Inflammatory macrophage treated with lipopolysaccharide for 1 hour (primary cell): Measurements from ENCODE around the gene SMPD4.
"Not testable (repeated sequence)": the region's sequence is repeated elsewhere in the genome, so short reads cannot be mapped to it uniquely, and the experiment has no call there.

Experiments used
- DNase-seq, 2 donors: peaks; one replicate each; pipeline ENCODE4 v3.0.0-alpha.2; 2020 to 2022

The SMPD4 gene

DNA sequence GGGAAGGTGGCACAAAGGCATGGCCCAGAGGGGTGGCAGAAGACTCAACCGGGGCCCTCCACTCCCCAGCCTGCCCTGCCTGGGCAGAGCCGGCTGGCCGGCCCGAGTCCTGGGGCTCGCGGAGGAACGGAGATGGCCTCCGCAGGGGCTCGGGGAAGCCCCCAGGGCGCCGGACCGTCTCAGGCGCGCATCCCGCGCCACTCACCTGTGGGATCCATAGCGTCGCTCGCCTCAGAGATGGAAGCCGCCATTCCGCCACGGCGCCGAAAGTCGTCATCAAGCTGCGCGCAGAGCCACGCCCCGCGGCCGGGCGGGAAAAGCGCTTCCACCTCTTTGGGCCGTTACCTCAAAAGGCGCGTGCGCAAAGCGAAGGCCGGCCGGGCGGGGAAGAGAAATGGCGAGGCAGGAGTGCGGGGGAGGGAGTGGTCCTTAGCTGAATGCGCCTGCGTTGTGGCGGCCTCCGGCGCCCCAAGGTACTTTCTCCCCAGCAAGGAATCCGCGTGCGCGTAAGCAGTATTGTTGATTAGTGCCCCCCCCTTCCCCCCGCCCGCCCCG, at the start of gene SMPD4:
Gene SMPD4, minus strand, starts transcription at position 278 of the 555 bp plus-strand sequence. CDS start 5,010 bp downstream, outside the sequence.
- peak; percentile 93 to 98 for DNase-seq

- not testable (repeated sequence) for DNase-seq
Measured at GRCh38 chr2:130230907-130231306, 49.5 kb upstream of the SMPD4 start.

GRCh38 chr2:130230376-130230775, 49.0 kb upstream of the SMPD4 start:
- not testable (repeated sequence) for DNase-seq

- DNase-seq, result peak in 1 of 2 donors; percentile 3
Measured at GRCh38 chr2:130229161-130229510, 47.7 kb upstream of the SMPD4 start.

DNA sequence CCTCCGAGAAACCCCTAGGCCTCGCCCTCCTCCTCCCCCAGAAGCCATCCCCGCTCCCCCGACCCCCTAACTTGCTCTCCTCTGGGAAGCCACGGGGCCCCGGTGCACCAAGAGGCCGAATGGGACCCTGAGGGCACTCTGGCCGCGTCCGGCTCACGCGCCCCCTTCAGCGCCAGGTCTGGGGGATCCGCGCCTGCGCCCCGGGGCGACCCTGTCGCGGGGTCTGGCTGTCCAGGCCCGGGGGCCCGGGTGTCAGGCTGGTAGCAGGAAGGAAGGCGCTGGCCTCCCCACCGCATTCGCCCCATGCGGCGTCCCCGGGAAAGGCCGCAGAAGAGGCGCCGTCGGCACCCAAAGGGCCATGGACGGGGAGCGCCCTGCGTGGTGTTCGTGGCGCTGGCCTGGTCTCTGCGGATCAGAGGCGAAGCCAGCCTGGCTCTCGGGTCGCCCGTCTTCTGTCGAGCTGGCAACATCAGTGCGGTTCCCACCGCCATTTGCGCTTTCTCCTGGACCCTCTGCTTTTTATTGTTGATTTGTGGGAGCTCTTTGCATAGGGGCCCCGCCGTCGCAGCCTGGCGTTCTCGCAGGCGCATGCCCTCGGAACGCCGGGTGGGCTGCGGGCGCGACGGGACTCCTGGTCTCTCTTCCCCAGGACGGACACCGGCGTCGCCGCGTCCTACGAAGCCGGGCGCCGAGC, 47.2 kb upstream of the SMPD4 start:
- not testable (repeated sequence) for DNase-seq

- DNase-seq, result not testable (repeated sequence)
Measured at GRCh38 chr2:130228005-130228404, 46.6 kb upstream of the SMPD4 start.

GRCh38 chr2:130222523-130222922, 41.1 kb upstream of the SMPD4 start:
- DNase-seq, result not testable (repeated sequence)

DNA sequence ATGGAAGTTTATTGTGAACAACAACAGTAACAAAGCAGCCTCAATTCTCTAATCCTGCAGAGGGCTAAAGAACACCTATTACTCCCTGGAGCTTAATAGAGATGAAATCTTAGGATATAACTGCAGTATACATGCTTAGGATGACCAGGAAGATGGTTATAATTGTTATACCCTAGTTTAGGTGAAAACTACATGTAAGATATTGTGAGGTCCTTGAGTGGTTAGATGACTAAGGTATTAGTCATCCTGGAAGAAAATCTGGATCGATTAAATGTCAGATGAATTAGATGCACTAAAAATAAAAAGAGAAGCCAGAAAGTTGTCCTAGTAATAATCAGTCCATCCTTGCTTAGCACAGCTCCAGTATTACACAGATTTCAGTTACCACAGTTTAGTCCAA, 39.1 kb upstream of the SMPD4 start:
- not testable (repeated sequence) for DNase-seq

DNA sequence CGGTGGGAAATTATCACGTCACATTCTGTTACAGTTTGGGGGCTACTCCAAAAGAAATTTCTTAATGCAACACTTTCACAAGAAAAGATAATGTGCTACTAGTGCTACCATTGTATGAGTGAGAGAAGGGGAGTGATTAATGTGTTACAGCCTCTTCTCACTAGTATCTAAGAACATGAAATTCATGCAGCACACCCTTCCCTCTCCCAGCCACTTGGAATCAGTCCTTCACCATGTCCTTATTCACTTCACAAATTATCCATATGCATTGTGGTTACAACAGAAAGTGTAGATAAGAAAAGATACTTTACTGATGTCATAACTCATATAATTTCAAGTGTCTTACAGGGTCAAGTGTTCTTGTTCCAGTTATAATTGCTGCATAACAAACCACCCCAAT, 37.7 kb upstream of the SMPD4 start:
- DNase-seq, result not testable (repeated sequence)

- DNase-seq, result not testable (repeated sequence)
Measured at GRCh38 chr2:130207051-130207450, 25.6 kb upstream of the SMPD4 start.

GRCh38 chr2:130203150-130203549, 21.7 kb upstream of the SMPD4 start:
- not testable (repeated sequence) for DNase-seq

DNA sequence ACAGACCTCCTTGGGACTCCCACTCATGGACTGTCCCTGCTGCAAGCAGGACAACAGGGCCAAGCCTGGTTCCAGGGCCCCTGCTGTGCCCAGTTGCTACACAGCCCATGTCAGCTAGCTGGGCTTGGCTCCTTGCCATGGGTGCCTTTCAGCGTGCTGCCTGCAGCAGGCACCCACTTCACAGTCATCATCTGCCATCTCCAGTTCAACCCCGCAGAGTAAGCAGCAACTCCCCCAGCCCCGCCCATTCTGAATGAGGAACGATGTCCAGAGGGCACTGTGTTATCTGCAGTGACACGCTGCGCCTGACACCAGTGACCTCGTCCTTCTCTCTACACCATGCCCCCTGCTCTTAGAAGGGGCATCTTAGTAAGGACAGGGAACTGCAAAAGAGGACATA, 21.1 kb upstream of the SMPD4 start:
- peak; percentile 10 to 21 for DNase-seq

- no peak for DNase-seq
Measured at GRCh38 chr2:130198343-130198742, 16.9 kb upstream of the SMPD4 start, which contains the start of gene TUBA3E. Gene TUBA3E, minus strand, starts transcription at chr2:130198439. Its CDS starts 79 bp downstream, at chr2:130198360.

DNA sequence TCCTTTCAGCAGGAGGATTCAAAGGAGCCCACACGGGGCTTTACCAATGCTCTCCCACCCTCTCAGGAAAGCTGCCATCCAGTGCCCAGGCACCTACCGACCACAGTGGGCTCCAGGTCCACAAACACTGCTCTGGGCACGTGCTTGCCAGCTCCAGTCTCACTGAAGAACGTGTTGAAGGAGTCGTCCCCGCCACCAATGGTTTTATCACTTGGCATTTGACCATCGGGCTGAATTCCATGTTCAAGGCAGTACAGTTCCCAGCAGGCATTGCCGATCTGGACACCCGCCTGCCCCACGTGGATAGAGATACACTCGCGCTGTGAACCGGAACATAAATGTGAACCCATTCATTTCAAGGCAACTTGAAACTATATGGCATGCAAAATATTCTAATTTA, 14.7 kb upstream of the SMPD4 start:
- DNase-seq, result not testable (repeated sequence)

- not testable (repeated sequence) for DNase-seq
Measured at GRCh38 chr2:130195089-130195635, 13.8 kb upstream of the SMPD4 start.

DNA sequence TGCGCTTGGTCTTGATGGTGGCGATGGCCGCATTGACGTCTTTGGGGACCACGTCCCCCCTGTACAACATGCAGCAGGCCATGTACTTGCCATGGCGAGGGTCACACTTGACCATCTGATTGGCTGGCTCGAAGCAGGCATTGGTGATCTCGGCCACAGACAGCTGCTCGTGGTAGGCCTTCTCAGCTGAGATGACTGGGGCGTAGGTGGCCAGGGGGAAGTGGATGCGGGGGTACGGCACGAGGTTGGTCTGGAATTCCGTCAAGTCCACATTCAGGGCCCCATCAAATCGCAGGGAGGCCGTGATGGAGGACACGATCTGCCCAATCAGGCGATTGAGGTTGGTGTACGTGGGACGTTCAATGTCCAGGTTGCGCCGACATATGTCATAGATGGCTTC, 12.4 kb upstream of the SMPD4 start:
- DNase-seq, result not testable (repeated sequence)

GRCh38 chr2:130192451-130192850, 11.0 kb upstream of the SMPD4 start:
- DNase-seq, result not testable (repeated sequence)

DNA sequence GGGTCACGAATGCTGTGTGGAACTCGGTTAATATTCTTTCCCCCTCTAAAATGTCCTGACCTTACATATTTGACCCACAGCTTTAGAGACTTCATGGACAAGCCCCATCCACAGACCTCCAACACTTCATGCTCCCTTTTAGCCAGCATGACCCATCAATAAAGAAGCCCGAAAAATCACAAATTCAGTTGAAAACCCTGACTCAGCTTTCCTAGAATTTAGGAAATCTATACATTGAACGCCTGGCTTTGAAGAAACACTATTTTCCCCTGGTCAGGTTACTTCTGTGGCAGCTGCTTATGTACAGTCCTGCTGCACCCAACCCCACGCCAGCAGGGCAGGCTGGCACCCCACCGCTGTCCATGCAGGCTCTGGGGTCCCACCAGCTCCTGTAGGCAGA, 9.9 kb upstream of the SMPD4 start:
- not testable (repeated sequence) for DNase-seq

DNA sequence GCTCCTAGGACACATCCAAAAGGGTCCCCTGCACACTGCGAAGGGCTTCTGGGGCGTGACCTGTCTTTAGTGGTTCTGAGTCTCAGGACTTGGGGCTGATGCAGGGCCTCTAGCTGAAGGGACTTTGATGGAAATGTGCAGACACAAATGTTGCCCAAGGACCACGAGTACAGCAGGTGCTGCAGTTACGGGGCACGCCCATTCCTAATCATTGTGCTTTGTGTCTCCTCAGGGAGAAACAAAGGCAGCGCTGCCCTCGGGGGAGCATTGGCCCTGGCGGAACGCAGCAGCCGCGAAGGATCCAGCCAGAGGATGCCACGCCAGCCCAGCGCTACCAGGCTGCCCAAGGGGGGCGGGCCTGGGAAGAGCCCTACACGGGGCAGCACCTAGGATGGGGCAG, 8.8 kb upstream of the SMPD4 start:
- DNase-seq, result no peak

- not testable (repeated sequence) for DNase-seq
Measured at GRCh38 chr2:130188958-130189357, 7.6 kb upstream of the SMPD4 start.

GRCh38 chr2:130187859-130188792, 6.7 kb upstream of the SMPD4 start:
- DNase-seq, result not testable (repeated sequence)

- DNase-seq, result no peak
Measured at GRCh38 chr2:130187268-130187667, 5.9 kb upstream of the SMPD4 start.

DNA sequence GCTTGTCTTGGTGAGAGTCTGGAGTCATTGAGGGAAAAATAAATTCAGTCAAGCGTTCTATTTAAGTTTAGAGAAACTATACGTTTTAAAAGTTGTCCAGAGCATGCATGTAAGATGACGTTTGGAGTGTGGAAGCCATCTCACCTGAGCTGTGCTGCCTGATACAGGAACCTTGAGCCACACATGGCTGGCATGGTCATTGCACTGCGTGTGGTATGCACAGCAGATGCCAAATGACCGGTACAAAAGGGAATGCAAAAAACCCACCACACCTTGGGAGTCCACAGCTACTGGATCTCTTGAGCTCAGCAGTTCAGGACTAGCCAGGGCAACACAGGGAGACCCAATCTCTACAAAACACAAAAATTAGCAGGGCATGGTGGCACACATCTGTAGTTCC, 5.0 kb upstream of the SMPD4 start:
- no peak for DNase-seq
